Loucy (cell line): ENCODE data around the gene KLHL6.
"Not testable (repeated sequence)": the region's sequence is repeated elsewhere in the genome, so short reads cannot be mapped to it uniquely, and the experiment has no call there.

ENCODE experiments used
- EZH2phosphoT487 ChIP-seq: fragments of 200-600 bp; IDR thresholded peaks from 2 replicates; pipeline ENCODE4 v1.6.1; 2018; ENCODE audit warnings: antibody characterized with exemption, mild to moderate bottlenecking, moderate library complexity, borderline replicate concordance
- TF ChIP-seq, protein P1 (sequence below): fragments of 200-600 bp; sonication (generic); conservative IDR thresholded peaks from 2 replicates; pipeline ENCODE4 v1.5.1; 2014; ENCODE audit warnings: mild to moderate bottlenecking, antibody characterized with exemption, low read length

DNA sequence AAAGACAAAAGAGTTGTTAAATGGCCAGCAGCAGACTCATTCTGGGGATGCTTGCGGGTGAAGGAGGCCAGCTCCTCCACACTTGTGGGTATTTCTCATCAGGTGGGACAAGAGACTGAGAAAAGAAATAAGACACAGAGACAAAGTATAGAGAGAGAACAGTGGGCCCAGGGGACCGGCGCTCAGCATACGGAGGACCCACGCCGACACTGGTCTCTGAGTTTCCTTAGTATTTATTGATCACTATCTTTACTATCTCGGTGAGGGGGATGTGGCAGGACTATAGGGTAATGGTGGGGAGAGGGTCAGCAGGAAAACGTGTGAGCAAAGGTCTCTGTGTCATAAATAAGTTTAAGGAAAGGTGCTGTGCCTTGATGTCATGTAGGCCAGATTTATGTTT, 35.2 kb downstream of the KLHL6 start:
- TF ChIP-seq EZH2phosphoT487 = not testable (repeated sequence)
- TF ChIP-seq, protein P1, sequence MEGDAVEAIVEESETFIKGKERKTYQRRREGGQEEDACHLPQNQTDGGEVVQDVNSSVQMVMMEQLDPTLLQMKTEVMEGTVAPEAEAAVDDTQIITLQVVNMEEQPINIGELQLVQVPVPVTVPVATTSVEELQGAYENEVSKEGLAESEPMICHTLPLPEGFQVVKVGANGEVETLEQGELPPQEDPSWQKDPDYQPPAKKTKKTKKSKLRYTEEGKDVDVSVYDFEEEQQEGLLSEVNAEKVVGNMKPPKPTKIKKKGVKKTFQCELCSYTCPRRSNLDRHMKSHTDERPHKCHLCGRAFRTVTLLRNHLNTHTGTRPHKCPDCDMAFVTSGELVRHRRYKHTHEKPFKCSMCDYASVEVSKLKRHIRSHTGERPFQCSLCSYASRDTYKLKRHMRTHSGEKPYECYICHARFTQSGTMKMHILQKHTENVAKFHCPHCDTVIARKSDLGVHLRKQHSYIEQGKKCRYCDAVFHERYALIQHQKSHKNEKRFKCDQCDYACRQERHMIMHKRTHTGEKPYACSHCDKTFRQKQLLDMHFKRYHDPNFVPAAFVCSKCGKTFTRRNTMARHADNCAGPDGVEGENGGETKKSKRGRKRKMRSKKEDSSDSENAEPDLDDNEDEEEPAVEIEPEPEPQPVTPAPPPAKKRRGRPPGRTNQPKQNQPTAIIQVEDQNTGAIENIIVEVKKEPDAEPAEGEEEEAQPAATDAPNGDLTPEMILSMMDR = not testable (repeated sequence)
